K562 (cell line): ENCODE measurements around the gene EZH1. TPM values are rescaled to one million over a fixed set of nuclear protein-coding genes. Genes with fewer than 3 reads are reported as not detected.

ENCODE experiments used
- EP300 ChIP-seq: IDR thresholded peaks from 2 replicates; pipeline ENCODE4 v1.6.1; 2012; ENCODE audit warnings: low read length, improper control_type of control experiment
- ETV5 ChIP-seq: sonication (generic); formaldehyde crosslinking; IDR thresholded peaks from 2 replicates; pipeline ENCODE4 v1.4.0; 2020; ENCODE audit warnings: low read depth, mild to moderate bottlenecking, missing genetic modification reagents
- HNRNPUL1 ChIP-seq: fragments of 200-400 bp; formaldehyde crosslinking; IDR thresholded peaks from 2 replicates; pipeline ENCODE4 v1.6.1; 2017; ENCODE audit warnings: low read length
- MED1 ChIP-seq: sonication (generic); formaldehyde crosslinking; IDR thresholded peaks from 2 replicates; pipeline ENCODE4 v1.8.1; 2023; ENCODE audit warnings: missing genetic modification reagents, borderline replicate concordance
- MXI1 ChIP-seq: IDR thresholded peaks from 2 replicates; pipeline ENCODE4 v1.6.1; 2011; ENCODE audit warnings: low read depth, mild to moderate bottlenecking, improper control_type of control experiment, low read length
- PTBP1 ChIP-seq: fragments of 200-400 bp; formaldehyde crosslinking; IDR thresholded peaks from 2 replicates; pipeline ENCODE4 v1.6.1; 2017; ENCODE audit warnings: low read depth, low read length
- SMARCE1 ChIP-seq: fragments of 450-650 bp; IDR thresholded peaks from 2 replicates; pipeline ENCODE4 v1.7.1; 2016; ENCODE audit warnings: mild to moderate bottlenecking
- SREBF1 ChIP-seq: fragments of 150-350 bp; IDR thresholded peaks from 2 replicates; pipeline ENCODE4 v1.6.1; 2014; ENCODE audit warnings: antibody characterized with exemption, low read depth, low read length, borderline replicate concordance
- TBL1XR1 ChIP-seq, 2 experiments: IDR thresholded peaks; 2 replicates each; pipeline ENCODE4 v1.6.1; 2012; ENCODE audit warnings: improper control_type of control experiment in 2 of 2, low read length in 2 of 2, mild to moderate bottlenecking in 1 of 2
- THRAP3 ChIP-seq: fragments of 450-650 bp; IDR thresholded peaks from 2 replicates; pipeline ENCODE4 v1.6.1; 2016; ENCODE audit warnings: mild to moderate bottlenecking, inconsistent platforms, borderline replicate concordance
- XRCC5 ChIP-seq: fragments of 200-400 bp; formaldehyde crosslinking; IDR thresholded peaks from 2 replicates; pipeline ENCODE4 v1.6.1; 2017; ENCODE audit warnings: low read depth, mild to moderate bottlenecking, low read length
- ZNF41 ChIP-seq: fragments of 250-450 bp; sonication (Bioruptor Pico); conservative IDR thresholded peaks from 2 replicates; pipeline ENCODE4 v1.4.0; 2020; ENCODE audit warnings: mild to moderate bottlenecking
- ZNF431 ChIP-seq: sonication (generic); formaldehyde crosslinking; IDR thresholded peaks from 2 replicates; pipeline ENCODE4 v1.8.0; 2022; ENCODE audit warnings: mild to moderate bottlenecking, missing genetic modification reagents
- ZNF586 ChIP-seq: fragments of 450-650 bp; formaldehyde crosslinking; conservative IDR thresholded peaks from 2 replicates; pipeline ENCODE4 v1.4.0; 2020; ENCODE audit warnings: mild to moderate bottlenecking, moderate library complexity
- polyA plus RNA-seq, 8 experiments: library from polyadenylated mRNA; depleted of rRNA in 4 of 8; stranded (reverse) in 5 of 8; unstranded in 3 of 8; fragments of >200 nt; fragmentation: Nextera tagmentation in 2 of 8; fragmentation: Illumina TruSeq in 1 of 8; extraction: Ambion mirVana in 2 of 8; extraction: Trizol in 1 of 8; gene quantifications; 2 replicates each; pipeline versions ENCODE4 v1.2.1 to v1.2.3, GENCODE V29; 2011 to 2014; ENCODE audit warnings: inconsistent platforms in 1 of 8, missing spikeins in 1 of 8
- total RNA-seq, 7 experiments: library from RNA; depleted of rRNA in 6 of 7; stranded (reverse); fragments of >200 nt in 6 of 7; fragmentation: Illumina TruSeq in 2 of 7; extraction: Trizol in 2 of 7; gene quantifications; 2 replicates each; pipeline versions ENCODE4 v1.2.1 to v1.2.3, GENCODE V29; 2011 to 2021; ENCODE audit warnings: low replicate concordance in 1 of 7
- TF ChIP-seq, protein P1 (sequence below): fragments of 450-650 bp; formaldehyde crosslinking; IDR thresholded peaks from 2 replicates; pipeline ENCODE4 v1.4.0; 2022; ENCODE audit warnings: mild to moderate bottlenecking, moderate library complexity
- TF ChIP-seq, protein P2 (sequence below): fragments of 450-650 bp; IDR thresholded peaks from 2 replicates; pipeline ENCODE4 v1.7.1; 2018; ENCODE audit warnings: mild to moderate bottlenecking, low read depth; ENCODE audit not compliant: partially characterized antibody
- TF ChIP-seq, protein P3 (sequence below): fragments of 250-450 bp; sonication (Bioruptor Pico); IDR thresholded peaks from 2 replicates; pipeline ENCODE4 v1.5.0; 2020; ENCODE audit warnings: mild to moderate bottlenecking, borderline replicate concordance
- TF ChIP-seq, protein P4 (sequence below): fragments of 150-350 bp; conservative IDR thresholded peaks from 2 replicates; pipeline ENCODE4 v1.6.1; 2014; ENCODE audit warnings: low read length

Gene EZH1
- total and polyA plus RNA-seq, 9 of the 15 experiments (the other 6 are each of a cell fraction or from before 2014, with no cell fraction given): 8.6 to 40.8 (median 22.9) TPM

DNA sequence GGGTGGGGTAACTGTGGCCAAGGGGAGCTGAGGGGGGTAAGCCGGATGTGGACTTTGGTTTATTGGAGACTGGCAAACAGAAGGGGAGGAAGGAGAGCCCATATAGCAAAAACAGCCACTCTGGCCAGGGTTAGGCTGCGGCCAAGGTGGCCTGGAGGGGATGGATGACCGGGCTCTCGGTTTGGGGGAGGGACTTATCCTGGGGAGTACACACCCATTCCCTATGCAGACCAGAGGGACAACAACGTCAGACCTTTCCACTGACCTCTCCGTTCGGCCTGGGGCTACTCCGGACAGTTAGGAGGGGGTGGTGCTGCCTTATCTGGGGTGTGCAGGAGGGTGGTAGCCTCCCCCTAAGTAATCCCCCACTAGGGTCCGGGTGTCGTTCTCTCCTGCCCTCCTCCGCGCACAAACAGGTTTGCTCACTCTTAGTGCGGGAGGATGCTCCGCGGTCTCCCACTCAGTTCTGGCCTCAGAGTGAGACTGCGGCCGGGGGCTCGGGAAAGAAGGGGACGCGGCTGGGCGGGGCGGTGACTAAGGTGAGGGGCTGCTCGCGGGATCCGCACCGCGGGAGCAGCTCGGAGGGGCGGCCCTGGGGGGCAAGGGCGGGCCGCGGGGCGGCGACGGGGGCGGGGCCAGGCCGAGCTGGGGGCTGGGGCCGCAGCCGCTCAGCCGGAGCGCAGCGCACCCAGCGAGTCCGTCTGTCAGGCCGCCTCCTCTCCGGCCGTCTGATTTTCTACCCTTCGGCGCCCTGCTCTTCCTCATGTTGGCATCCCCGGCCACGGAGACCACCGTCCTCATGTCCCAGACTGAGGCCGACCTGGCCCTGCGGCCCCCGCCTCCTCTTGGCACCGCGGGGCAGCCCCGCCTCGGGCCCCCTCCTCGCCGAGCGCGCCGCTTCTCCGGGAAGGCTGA lies 35.4 kb upstream of the EZH1 start, which contains the start of gene WNK4 (continued):
- TF ChIP-seq, protein P1, sequence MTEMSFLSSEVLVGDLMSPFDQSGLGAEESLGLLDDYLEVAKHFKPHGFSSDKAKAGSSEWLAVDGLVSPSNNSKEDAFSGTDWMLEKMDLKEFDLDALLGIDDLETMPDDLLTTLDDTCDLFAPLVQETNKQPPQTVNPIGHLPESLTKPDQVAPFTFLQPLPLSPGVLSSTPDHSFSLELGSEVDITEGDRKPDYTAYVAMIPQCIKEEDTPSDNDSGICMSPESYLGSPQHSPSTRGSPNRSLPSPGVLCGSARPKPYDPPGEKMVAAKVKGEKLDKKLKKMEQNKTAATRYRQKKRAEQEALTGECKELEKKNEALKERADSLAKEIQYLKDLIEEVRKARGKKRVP (CRISPR knock-in tag): no peak
- TF ChIP-seq ZNF586 (CRISPR knock-in tag) (no peak), MED1 (no peak), XRCC5 (no peak), MXI1 (no peak), HNRNPUL1 (no peak), THRAP3 (no peak), ZNF41 (no peak), TBL1XR1 (IDR thresholded peaks at IDR 0.05; ENCODE audit: low read length in 2 of 2) (peak in 1 of 2 experiments; percentile 89; a peak in 2 of 4 replicates), SMARCE1 (peak; percentile 86), EP300 (peak; percentile 94), PTBP1 (no peak), ETV5 (no peak), SREBF1 (no peak), ZNF431 (CRISPR knock-in tag) (no peak)
- TF ChIP-seq, protein P2, sequence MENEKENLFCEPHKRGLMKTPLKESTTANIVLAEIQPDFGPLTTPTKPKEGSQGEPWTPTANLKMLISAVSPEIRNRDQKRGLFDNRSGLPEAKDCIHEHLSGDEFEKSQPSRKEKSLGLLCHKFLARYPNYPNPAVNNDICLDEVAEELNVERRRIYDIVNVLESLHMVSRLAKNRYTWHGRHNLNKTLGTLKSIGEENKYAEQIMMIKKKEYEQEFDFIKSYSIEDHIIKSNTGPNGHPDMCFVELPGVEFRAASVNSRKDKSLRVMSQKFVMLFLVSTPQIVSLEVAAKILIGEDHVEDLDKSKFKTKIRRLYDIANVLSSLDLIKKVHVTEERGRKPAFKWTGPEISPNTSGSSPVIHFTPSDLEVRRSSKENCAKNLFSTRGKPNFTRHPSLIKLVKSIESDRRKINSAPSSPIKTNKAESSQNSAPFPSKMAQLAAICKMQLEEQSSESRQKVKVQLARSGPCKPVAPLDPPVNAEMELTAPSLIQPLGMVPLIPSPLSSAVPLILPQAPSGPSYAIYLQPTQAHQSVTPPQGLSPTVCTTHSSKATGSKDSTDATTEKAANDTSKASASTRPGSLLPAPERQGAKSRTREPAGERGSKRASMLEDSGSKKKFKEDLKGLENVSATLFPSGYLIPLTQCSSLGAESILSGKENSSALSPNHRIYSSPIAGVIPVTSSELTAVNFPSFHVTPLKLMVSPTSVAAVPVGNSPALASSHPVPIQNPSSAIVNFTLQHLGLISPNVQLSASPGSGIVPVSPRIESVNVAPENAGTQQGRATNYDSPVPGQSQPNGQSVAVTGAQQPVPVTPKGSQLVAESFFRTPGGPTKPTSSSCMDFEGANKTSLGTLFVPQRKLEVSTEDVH: peak; percentile 63
- TF ChIP-seq, protein P3, sequence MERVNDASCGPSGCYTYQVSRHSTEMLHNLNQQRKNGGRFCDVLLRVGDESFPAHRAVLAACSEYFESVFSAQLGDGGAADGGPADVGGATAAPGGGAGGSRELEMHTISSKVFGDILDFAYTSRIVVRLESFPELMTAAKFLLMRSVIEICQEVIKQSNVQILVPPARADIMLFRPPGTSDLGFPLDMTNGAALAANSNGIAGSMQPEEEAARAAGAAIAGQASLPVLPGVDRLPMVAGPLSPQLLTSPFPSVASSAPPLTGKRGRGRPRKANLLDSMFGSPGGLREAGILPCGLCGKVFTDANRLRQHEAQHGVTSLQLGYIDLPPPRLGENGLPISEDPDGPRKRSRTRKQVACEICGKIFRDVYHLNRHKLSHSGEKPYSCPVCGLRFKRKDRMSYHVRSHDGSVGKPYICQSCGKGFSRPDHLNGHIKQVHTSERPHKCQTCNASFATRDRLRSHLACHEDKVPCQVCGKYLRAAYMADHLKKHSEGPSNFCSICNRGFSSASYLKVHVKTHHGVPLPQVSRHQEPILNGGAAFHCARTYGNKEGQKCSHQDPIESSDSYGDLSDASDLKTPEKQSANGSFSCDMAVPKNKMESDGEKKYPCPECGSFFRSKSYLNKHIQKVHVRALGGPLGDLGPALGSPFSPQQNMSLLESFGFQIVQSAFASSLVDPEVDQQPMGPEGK (CRISPR knock-in tag): no peak
- TF ChIP-seq, protein P4, sequence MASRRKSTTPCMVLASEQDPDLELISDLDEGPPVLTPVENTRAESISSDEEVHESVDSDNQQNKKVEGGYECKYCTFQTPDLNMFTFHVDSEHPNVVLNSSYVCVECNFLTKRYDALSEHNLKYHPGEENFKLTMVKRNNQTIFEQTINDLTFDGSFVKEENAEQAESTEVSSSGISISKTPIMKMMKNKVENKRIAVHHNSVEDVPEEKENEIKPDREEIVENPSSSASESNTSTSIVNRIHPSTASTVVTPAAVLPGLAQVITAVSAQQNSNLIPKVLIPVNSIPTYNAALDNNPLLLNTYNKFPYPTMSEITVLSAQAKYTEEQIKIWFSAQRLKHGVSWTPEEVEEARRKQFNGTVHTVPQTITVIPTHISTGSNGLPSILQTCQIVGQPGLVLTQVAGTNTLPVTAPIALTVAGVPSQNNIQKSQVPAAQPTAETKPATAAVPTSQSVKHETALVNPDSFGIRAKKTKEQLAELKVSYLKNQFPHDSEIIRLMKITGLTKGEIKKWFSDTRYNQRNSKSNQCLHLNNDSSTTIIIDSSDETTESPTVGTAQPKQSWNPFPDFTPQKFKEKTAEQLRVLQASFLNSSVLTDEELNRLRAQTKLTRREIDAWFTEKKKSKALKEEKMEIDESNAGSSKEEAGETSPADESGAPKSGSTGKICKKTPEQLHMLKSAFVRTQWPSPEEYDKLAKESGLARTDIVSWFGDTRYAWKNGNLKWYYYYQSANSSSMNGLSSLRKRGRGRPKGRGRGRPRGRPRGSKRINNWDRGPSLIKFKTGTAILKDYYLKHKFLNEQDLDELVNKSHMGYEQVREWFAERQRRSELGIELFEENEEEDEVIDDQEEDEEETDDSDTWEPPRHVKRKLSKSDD: no peak
